ENCODE data around the gene MPP3.
"Not testable (repeated sequence)": the region's sequence is repeated elsewhere in the genome, so short reads cannot be mapped to it uniquely, and the experiment has no call there.

The MPP3 gene

DNA sequence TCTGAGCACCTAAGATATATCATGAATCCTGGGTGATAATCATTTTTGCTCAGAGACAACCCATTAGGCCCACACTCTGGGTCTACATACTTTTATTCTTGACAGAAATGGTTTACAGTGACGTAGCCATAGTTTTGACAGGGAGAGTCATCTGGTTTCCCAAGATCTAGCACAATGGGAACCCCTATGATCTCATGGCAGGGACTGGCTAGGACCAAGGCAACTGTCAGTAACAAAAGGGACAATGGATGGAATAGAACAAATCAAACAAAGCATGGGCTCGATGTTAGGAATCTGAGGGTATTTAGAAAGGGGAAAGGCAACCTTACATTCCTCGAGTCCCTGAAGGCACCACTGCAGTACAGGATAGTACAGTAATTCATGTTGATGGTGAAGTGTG lies 32.2 kb downstream of the MPP3 start:
- no peak for DNase-seq

DNA sequence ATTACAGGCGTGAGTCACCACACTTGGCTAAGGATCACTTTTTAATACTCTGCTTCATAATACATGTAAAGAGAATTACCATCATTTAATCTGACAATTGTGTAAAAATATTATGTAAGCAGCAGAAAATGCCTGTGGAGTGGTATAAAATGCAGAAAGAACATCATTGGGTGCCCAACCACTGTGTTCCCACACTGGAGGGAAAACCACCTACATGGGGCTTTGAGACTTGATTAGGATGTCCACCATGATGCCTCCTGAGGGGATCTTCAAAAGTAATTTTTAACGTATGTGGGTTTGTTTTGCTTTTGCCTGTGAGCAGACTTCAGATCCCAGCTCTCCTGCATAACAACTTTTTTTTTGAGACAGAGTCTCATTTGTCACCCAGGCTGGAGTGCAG lies 33.9 kb downstream of the MPP3 start:
- DNase-seq: no peak

DNA sequence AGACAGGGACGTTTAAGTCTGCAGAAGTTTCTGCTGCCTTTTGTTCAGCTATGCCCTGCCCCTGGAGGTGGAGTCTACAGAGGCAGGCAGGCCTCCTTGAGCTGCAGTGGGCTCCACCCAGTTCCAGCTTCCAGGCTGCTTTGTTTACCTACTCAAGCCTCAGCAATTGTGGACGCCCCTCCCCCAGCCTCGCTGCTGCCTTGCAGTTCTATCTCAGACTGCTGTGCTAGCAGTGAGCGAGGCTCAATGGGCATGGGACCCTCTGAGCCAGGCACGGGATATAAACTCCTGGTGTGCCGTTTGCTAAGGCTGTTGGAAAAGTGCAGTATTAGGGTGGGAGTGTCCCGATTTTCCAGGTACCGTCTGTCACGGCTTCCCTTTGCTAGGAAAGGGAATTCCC lies 34.9 kb downstream of the MPP3 start:
- DNase-seq: not testable (repeated sequence)

DNA sequence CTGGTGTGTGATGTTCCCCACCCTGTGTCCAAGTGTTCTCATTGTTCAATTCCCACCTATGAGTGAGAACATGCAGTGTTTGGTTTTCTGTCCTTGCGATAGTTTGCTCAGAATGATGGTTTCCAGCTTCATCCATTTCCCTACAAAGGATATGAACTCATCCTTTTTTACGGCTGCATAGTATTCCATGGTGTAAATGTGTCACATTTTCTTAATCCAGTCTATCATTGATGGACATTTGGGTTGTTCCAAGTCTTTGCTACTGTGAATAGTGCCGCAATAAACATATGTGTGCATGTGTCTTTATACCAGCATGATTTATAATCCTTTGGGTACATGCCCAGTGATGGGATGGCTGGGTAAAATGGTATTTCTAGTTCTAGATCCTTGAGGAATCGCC lies 40.3 kb downstream of the MPP3 start:
- not testable (repeated sequence) for DNase-seq

DNA sequence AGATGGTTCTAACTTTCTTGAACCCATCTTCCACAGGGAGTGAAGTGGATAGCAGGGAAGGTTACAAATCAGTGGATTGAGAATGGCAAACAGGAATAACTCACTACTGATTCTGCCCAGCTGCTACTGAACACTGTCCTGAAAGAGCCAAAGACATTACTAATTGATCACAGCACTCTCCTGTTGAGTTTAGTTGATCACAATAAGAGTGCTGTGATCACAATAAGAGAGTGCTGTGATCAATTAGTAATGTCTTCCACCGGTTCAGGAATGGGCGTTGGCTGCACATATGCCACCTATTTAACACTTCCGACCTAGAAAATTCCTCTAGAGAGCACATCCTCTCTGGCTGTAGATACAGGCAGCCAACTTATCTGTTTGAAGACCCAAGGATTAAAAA lies 41.4 kb downstream of the MPP3 start:
- no peak for DNase-seq

DNA sequence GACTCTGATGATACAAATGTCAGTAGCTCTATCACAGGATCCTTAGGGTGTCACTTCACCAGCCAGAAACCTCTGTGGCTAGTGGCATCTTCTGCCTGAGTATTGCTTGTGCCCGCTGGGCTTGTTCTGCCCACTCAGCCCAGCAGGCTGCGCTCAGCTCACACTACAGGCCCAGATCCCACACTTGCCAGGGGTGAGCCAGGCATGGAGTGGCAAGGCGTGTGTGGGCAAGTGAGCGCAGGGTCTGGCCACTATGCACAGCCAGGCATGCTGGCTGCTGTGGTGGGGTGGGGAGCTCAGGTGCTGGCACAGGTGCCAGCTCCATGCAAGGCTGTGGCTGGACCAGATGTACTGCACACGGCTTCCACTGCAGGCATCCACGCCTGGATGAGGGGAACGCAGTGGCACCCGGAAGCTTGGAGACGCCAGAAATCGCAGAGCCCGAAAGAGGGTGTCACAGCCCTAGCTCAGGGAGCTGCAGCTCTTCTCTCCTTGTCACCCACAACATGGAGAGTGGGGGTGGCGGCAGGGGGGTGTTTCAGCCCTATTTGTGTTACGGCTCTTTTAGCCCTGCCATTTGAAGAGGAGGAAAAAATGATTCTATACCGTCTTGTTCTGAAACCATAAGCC lies 42.5 kb downstream of the MPP3 start:
- DNase-seq: no peak

DNA sequence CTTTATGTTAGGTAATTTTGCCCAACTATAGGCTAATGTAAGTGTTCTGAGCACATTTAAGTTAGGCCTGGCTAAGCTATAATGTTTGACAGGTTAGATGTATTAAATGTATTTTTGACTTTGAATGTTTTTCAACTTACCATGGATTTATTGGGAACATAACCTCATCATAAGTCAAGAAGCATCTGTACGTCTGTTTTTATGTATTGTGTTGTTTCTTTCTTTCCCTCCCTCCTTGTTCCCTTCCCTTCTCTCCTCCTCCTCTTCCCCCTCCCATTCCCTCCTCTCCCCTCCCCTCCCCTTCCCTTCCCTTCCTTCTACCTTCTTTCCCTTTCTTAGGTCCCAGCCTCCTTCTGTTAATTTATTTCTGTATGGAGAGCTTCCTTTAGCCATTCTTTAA lies 43.5 kb downstream of the MPP3 start:
- DNase-seq: no peak

DNA sequence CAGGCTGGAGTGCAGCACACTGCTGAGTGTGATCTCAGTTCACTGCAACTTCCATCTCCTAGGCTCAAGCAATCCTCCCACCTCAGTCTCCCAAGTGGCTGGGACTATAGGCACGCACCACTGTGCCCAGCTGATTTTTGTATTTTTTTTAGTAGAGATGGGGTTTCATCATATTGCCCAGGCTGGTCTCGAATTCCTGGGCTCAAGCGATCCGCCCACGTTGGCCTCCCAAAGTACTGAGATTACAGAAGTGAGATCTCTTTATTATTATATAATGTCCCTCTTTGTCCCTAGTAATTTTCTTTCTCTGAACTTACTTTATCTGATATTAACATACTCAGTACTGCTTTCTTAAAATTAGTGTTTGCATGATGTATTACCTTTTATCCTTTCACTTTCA lies 44.4 kb downstream of the MPP3 start:
- no peak for DNase-seq

DNA sequence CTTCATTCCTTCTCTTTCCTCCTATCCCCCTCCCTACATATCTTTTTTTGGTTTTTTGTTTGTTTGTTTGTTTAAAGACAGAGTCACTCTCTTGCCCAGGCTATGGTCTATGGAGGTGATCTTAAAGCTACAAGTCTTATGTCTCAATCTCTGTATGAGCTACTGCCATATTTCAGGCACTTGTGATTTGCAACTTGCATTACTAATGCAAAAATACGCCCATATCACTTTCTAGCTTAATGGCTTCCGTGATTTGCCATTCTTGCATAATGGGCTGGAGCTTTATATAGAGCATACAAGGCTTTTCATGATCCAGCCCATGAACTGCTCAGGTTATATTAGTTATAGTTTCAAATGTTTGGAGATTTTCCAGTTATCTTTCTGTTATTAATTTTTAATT lies 45.2 kb downstream of the MPP3 start:
- no peak for DNase-seq

DNA sequence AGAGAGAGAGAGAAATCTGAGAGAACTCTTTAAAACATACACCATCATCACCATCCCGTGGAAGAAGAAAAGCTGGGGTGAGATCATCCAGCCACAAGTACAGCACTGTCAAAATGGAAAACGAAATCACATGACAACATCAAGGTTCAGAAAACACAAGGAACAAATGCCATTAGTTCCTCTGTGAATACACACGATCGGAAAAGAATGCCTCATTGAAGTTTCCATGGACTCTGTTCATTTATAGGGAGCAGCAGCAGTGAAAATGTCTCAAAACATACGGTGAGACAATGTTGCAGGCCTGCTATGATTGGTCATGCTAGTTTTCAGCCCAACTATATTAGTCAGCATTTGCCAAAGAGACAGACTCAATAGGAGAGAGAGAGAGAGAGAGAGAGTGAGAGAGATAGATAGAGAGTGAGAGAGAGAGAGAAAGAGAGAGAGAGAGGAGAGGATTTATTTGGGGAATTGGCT lies 48.3 kb downstream of the MPP3 start:
- DNase-seq: no peak

DNA sequence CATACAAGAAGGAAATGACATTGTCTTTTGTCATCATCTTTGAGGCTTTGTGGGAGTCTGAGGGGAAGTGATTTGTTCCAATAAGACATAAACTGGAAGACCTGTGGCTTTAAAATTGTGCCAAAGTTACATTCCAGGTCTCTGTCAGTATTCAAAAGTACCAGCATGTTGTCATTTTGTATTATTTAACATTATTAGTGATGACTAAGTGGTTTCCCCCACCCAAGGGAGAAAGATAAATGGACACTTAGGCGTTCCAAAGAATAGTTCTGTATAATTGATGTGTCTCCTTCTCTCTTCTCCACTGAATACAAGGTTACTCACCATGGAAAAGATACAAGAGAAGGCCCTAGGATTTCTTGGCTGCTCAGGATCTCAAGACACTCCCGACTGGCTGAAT lies 48.9 kb downstream of the MPP3 start:
- no peak for DNase-seq

DNA sequence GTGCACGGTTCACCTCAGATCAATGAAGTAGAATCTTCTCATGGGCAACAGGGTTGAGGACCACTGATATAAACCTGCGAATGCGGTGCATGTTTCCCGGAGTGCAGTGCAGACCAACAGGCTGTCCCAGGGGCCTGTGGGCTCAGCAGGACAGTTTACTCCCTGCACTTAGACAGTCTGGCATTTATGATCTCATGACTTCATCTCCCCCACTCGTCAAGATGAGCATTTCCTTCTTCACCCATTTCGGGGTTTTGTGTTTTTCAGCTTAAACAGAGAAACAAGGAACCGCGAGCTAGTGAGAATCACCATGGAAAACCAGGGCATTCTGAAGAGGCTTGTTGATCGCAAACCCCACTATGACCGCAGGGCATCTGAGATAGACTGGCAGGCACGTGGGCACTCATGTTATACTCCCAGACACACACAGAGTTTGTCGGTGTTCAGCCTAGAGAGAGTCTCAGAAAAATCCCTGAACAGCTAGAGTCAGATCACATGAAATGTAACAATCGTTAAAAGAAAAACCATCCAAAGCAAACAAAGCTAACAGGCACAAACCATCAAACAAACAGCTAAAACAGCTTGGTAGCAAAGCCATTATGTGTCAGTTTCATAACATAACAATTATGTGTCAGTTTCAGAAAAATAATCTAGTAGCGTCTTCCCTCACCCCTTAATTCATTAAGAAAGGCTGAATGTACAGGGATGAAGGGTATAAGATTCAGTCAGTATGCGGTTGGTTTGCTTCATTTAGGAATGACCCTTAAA lies 49.8 kb downstream of the MPP3 start:
- DNase-seq: no peak

DNA sequence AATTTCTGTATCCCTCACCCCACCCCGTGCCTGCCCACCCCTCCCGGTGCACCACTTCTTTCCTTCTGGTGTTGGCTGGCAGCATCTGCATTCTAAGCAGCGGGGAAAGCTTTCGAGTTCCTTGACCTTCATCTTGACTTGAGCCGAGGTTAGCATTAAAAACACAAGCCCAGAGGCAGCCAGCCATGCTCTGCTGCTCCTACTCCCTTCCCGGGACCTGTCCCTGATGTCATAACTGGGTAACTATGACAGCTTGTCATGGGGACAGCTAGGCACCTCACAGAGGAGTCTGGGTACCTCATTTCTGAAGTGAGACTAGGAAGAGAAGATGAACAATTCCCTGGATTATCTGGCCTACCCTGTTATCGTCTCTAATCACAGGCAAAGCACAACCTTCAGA lies 52.8 kb downstream of the MPP3 start, which contains the start of gene CFAP97D1:
TSS of gene CFAP97D1 (plus strand) at position 301 of the 400 bp plus-strand sequence. CDS start at position 329, 28 bp downstream.
- no peak for DNase-seq

DNA sequence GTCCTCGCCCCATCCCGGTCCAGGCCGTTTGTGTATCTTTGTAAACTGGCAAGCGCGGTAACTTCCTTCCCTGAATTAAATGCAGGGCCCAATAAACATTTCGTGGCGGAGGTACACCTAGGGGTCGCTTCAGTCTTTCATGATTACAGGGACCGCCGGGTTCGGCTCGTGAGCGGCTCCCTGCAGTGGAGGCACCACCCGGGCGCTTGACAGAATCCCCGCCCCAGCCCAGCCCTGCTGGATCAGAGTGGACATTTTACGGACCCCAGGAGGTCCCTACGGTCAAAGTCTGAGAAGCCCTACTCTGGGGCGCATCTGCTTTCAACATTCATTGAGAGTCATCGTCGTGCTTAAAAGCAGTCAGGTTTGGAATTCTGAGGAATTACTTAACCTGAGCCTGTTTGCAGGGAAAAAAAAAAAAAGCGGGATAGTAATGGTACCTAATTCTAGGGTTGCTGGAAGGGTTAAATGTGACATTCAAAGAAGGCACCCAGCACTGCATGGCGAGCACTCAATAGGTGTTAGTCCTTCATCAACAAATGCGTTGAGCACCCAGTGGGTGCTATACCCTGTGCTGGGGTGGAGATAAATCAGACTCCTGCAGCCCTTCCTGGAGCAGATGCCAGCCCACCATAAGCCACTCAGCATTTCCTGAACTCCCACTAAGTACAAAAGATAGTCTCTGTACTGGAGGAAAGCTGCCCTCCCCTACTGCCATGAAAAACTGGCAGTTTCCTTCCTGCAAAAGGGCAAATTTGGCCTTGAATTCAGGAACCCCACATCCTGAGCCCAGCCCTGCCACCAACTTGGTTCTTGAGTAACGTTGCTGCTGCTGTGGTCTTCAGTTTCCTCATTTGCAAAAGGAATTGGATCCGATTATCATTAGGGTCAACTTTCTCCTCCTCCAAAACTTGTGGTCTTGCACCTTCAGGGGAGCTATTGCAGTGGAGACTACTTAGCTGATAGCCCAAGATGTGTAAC lies 53.5 kb downstream of the MPP3 start:
- no peak for DNase-seq

DNA sequence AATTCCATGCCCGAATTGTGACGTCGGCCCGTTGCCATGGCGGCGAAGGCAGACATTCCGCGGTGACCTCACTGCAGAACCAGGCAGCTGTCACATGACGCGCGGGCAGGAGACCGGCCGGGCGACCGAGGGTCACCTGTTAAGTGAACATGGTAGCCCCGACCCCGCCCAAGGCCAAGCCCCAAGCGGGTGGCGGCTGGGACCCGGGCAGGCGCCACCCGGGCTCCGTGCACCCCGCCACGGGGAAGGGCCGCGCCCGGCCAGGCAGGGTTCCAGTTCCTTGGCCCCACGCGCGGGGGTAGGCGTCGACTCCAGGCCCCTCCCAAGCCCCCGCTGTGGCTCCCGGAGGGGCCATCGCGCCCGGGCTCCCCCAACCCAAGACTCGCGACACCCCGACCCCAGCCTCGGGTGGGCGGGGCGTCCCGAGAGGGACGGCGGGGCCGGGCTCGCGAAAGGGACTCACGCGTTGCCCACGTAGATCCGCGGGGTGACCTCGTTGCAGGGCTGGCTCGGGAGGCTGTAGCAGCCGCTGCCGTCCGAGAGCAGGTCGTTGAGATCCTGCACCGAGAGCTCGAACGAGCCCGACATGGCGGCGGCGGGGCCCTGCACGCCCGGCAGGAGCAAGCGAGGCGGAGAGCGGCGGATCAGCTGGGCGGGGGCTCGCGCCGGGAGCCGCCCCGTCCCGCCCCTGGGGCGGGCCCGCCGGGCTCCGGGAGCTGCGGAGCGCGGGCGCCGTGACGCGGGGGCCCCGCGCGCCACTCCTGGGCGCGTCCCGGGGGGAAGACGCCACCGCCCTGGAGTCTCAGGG lies 54.4 kb downstream of the MPP3 start, which contains the start of gene DUSP3:
TSS of gene DUSP3 (minus strand) at position 641 of the 808 bp plus-strand sequence. CDS start at position 588, 53 bp downstream.
- DNase-seq: peak; percentile 69

DNA sequence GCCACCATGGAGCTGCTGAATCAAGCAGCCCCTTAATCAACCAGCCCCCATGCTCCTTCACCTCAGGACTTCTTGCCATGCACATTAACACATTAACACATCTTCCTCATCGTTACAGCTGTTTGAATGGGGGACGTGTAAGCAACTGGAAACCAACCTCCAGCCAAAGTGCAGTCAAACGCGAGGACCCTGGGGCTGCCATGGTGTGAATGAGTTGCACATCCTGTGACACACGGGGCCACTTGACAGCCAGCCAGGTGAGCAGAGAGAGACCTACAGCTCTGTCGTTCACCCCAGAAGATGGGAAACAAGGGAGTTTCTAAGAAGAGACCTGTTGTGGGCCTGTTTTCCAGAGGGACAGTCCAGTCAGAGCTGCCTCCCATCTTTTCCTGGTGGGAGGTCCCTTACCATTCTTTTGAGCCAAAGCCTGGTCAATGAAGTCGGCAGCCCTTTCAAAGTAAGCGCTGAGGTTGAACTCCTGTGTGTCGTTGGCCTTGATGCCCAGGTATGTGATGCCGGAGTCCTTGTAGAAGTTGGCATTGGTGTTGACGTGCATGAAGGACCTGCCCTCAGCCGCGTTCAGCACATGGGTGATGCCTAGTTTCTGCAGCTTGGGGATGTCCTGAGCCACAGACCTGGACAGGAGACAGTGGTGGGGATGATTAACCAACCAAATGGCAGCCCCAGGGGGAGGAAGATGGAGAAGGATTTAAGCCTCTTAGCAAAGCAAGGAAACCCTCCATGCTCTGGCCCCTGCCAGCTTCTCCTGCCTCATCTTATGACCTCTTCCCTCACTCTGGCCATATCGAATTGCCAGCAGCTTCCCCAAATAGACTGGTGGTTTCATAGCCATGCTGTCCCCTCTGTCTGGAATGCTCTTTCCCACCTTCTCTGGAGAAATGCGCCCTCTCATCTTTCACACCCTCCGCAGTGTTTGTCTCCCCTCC lies 58.4 kb downstream of the MPP3 start:
- DNase-seq: no peak

DNA sequence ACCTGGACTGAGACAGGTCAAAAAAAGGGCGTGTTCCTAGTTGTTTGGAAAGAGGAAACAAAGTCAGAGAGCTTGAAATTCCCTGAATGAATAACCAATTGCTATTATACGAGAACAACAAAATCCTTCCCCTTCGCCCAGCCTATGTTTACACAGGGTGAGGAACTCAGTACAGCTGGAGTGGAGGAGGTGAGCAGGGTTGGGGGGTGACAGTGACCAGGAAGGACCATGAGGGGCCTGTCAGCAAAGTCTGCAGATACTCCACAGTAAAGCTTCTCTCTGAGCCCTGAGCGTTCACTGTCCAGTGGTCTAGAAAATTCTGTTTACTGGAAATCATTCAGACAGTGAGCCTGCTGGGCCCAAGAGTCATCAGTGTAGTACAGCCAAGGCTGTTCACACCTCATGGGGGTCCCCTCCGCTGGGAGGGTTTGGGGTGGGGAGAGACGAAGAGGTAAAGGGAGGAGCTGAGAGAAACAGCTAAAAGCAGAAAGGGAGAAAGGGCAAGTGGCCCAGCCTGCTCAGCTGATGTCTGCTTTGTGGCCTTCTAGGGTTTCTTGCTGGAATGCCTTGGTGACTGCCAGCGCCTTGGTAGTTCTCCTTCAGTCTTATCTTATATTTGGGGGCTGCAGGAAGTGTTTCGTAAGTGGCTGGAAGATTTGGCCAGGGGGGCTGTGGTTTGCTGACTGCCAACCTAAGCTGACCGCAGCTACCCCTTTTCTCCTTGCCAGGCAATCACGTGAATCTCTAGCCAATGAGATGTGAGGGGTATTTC lies 59.9 kb downstream of the MPP3 start:
- no peak for DNase-seq

DNA sequence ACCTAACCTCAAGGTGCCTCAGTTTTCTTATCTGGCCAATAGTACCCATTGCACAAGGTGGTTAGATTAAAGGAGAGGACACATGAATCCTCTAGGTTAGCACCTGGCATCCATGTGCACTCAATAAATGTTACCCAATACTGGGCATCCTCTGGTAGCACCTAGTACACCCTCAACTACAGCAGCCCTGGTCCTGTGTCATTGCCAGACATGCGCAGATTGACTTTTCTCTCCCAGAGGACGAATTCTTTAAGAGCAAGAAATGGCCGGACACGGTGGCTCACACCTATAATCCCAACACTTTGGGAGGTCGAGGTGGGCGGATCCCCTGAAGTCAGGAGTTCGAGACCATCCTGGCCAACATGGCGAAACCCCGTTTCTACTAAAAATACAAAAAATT lies 61.5 kb downstream of the MPP3 start:
- DNase-seq: no peak

DNA sequence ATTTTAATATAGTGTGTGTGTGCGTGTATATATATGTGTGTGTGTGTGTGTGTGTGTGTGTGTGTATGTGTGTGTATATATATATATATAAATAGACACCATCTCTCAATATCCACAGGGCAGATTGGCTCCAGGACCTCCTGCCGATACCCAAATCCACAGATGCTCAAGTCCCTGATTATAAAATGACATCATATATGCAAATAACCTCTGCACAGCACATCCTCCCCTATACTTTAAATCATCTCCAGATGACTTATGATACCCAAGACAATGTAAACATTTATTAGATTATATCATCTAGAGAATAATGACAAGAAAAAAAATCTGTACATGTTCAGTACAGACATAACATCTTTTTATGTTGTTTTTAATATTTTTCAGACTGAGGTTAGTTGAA lies 62.0 kb downstream of the MPP3 start:
- no peak for DNase-seq

DNA sequence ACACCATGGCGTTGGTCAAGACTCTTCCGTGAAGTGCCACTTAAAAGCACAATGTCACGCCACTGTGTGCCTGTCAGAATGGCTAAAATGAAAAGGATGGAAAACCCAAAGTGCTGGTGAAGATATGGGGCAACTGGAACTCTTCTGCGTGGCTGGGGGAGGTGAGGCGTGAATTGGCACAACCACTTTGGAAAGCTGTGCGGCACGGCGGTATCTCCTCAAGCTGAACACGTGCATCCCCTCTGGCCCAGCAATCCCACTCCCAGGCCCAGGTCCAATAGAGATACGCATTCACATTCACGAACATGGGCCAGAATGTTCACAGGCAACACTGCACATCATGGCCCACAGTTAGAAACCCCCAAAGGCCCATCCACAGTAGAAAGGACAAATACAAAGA lies 63.1 kb downstream of the MPP3 start:
- no peak for DNase-seq
